ENCODE measurements around the gene RRP8. TPM values are rescaled to one million over a fixed set of nuclear protein-coding genes. Genes with fewer than 3 reads are reported as not detected.

RRP8 gene
- total RNA-seq, 1 donor = 7.2 TPM

GRCh38 chr11:6584528-6584927 is 18.9 kb downstream of the RRP8 start:
- H3K4me1 ChIP-seq (ENCODE audit: insufficient read depth, low read length) = no peaks in the 10 kb centered on the region
- no peak overlapping the region for H3K4me2 ChIP-seq (ENCODE audit: insufficient read depth, low read length)
- no peaks in the 10 kb centered on the region for H4K20me1 ChIP-seq (ENCODE audit: insufficient read depth, low read length)
- no peaks in the 10 kb centered on the region for H3K36me3 ChIP-seq (ENCODE audit: insufficient read depth, low read length)
- no peak overlapping the region for H2AFZ ChIP-seq (ENCODE audit: low read length)
- H3K79me2 ChIP-seq (ENCODE audit: insufficient read depth, low read length) = no peaks in the 10 kb centered on the region
- TF ChIP-seq CTCF (IDR thresholded peaks at IDR 0.05; ENCODE audit: extremely low read depth, low read depth, low read length) = no peak
- no peak for DNase-seq (ENCODE audit: insufficient read length, low spot score, missing footprints)
- no peaks in the 10 kb centered on the region for H3K9me3 ChIP-seq (ENCODE audit: low read depth, low read length)
- no peak overlapping the region for H3K4me3 ChIP-seq (ENCODE audit: insufficient read depth, low read length)
- H3K27me3 ChIP-seq (ENCODE audit: insufficient read depth, low read length) = no peaks in the 10 kb centered on the region
- H3K27ac ChIP-seq (ENCODE audit: low read depth, low read length) = no peak overlapping the region

GRCh38 chr11:6583584-6583983 is 19.8 kb downstream of the RRP8 start:
- no peak overlapping the region for H3K4me3 ChIP-seq (ENCODE audit: insufficient read depth, low read length)
- no peaks in the 10 kb centered on the region for H3K36me3 ChIP-seq (ENCODE audit: insufficient read depth, low read length)
- no peaks in the 10 kb centered on the region for H3K4me1 ChIP-seq (ENCODE audit: insufficient read depth, low read length)
- no peaks in the 10 kb centered on the region for H4K20me1 ChIP-seq (ENCODE audit: insufficient read depth, low read length)
- no peaks in the 10 kb centered on the region for H3K9me3 ChIP-seq (ENCODE audit: low read depth, low read length)
- no peak overlapping the region for H2AFZ ChIP-seq (ENCODE audit: low read length)
- H3K27ac ChIP-seq (ENCODE audit: low read depth, low read length) = no peak overlapping the region
- no peak for DNase-seq (ENCODE audit: insufficient read length, low spot score, missing footprints)
- H3K79me2 ChIP-seq (ENCODE audit: insufficient read depth, low read length) = no peaks in the 10 kb centered on the region
- H3K27me3 ChIP-seq (ENCODE audit: insufficient read depth, low read length) = no peaks in the 10 kb centered on the region
- H3K4me2 ChIP-seq (ENCODE audit: insufficient read depth, low read length) = no peak overlapping the region
- no peak for TF ChIP-seq CTCF (IDR thresholded peaks at IDR 0.05; ENCODE audit: extremely low read depth, low read depth, low read length)

- H3K36me3 ChIP-seq (ENCODE audit: insufficient read depth, low read length) = no peaks in the 10 kb centered on the region
- TF ChIP-seq CTCF (IDR thresholded peaks at IDR 0.05; ENCODE audit: extremely low read depth, low read depth, low read length) = no peak
- no peak for DNase-seq (ENCODE audit: insufficient read length, low spot score, missing footprints)
- H2AFZ ChIP-seq (ENCODE audit: low read length) = no peak overlapping the region
- no peak overlapping the region for H3K4me2 ChIP-seq (ENCODE audit: insufficient read depth, low read length)
- H3K79me2 ChIP-seq (ENCODE audit: insufficient read depth, low read length) = no peaks in the 10 kb centered on the region
- H4K20me1 ChIP-seq (ENCODE audit: insufficient read depth, low read length) = no peaks in the 10 kb centered on the region
- no peaks in the 10 kb centered on the region for H3K27me3 ChIP-seq (ENCODE audit: insufficient read depth, low read length)
- H3K27ac ChIP-seq (ENCODE audit: low read depth, low read length) = no peak overlapping the region
- no peaks in the 10 kb centered on the region for H3K9me3 ChIP-seq (ENCODE audit: low read depth, low read length)
- H3K4me1 ChIP-seq (ENCODE audit: insufficient read depth, low read length) = peaks cover 8% of the 10 kb centered on the region
- H3K4me3 ChIP-seq (ENCODE audit: insufficient read depth, low read length) = no peak overlapping the region
Observed at GRCh38 chr11:6579681-6580080, 23.7 kb downstream of the RRP8 start.

GRCh38 chr11:6578134-6578533 is 25.3 kb downstream of the RRP8 start:
- H3K4me2 ChIP-seq (ENCODE audit: insufficient read depth, low read length) = no peak overlapping the region
- no peak for DNase-seq (ENCODE audit: insufficient read length, low spot score, missing footprints)
- no peak overlapping the region for H3K27ac ChIP-seq (ENCODE audit: low read depth, low read length)
- H3K27me3 ChIP-seq (ENCODE audit: insufficient read depth, low read length) = no peaks in the 10 kb centered on the region
- no peak overlapping the region for H2AFZ ChIP-seq (ENCODE audit: low read length)
- H3K9me3 ChIP-seq (ENCODE audit: low read depth, low read length) = no peaks in the 10 kb centered on the region
- H3K36me3 ChIP-seq (ENCODE audit: insufficient read depth, low read length) = no peaks in the 10 kb centered on the region
- no peak for TF ChIP-seq CTCF (IDR thresholded peaks at IDR 0.05; ENCODE audit: extremely low read depth, low read depth, low read length)
- no peak overlapping the region for H3K4me3 ChIP-seq (ENCODE audit: insufficient read depth, low read length)
- no peaks in the 10 kb centered on the region for H4K20me1 ChIP-seq (ENCODE audit: insufficient read depth, low read length)
- peaks cover 8% of the 10 kb centered on the region for H3K4me1 ChIP-seq (ENCODE audit: insufficient read depth, low read length)
- H3K79me2 ChIP-seq (ENCODE audit: insufficient read depth, low read length) = no peaks in the 10 kb centered on the region
